Heart left ventricle (tissue), 13 donors: ENCODE measurements around the gene CNNM4.

Source experiments
- POLR2A ChIP-seq, 2 donors: fragments of 450-650 bp; IDR thresholded peaks; one replicate each; pipeline ENCODE4 v1.6.1; 2017; ENCODE audit warnings: antibody characterized with exemption in 2 of 2, mild to moderate bottlenecking in 2 of 2, moderate library complexity in 2 of 2
- TF ChIP-seq, protein P1 (sequence below), 12 donors: fragments of 200-600 bp; sonication (generic) in 4 of 12; IDR thresholded peaks; one replicate each; pipeline versions ENCODE4 v1.5.0 to v1.8.0; 2018 to 2022; ENCODE audit warnings: antibody characterized with exemption in 12 of 12, mild to moderate bottlenecking in 5 of 12
- donor health status: ischemic (EF 13 %, LVEDD 7.1; RV severe dilation, severe dysfunction).
- donor health status: DM: no; HTN: yes; CAD: no.
- donor health status: DM: no; HTN: no; CAD: no.
- donor health status: ischemic (EF 25% LVEDD 6.9; RV normal size, moderate dysfunction).
- donor health status: ischemic (EF 25% LVEDD 5.7; RV mildly dilated, moderate dysfunction).
- donor health status: ischemic (EF 35%, LVEDD 5.7; RV mildly dilated, moderate dysfunction).
- donor health status: nonischemic (EF 11% LVEDD 7.7; RV severe dilation, severe dysfunction).
- donor health status: DM: yes; HTN: yes; CAD: no.
- donor health status: PGD.
- donor health status: ischemic (EF 29% LVEDD 5.4; RV normal size, mild dysfunction).
- donor health status: nonischemic (EF 23%, LVEDD 6.1; RV moderate dilation, normal function).

DNA sequence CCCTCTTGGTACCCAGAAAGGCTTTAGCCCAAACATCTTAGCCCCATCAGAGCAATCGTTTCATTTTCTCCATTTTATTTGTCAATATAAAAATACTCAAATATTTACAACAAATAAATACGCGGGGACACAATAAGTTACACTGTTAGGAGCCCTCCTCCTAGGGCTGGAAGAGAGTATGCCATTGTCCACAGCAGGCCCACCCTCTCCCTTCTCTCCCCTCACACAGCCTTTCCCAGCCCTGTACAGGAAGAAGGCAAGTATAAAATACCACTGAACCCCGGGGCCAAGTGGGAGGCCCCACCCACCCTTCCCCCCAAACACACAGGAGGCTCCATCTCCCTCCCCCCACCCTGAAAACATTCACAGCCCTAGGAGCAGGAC lies 99.0 kb downstream of the CNNM4 start:
- TF ChIP-seq, protein P1, sequence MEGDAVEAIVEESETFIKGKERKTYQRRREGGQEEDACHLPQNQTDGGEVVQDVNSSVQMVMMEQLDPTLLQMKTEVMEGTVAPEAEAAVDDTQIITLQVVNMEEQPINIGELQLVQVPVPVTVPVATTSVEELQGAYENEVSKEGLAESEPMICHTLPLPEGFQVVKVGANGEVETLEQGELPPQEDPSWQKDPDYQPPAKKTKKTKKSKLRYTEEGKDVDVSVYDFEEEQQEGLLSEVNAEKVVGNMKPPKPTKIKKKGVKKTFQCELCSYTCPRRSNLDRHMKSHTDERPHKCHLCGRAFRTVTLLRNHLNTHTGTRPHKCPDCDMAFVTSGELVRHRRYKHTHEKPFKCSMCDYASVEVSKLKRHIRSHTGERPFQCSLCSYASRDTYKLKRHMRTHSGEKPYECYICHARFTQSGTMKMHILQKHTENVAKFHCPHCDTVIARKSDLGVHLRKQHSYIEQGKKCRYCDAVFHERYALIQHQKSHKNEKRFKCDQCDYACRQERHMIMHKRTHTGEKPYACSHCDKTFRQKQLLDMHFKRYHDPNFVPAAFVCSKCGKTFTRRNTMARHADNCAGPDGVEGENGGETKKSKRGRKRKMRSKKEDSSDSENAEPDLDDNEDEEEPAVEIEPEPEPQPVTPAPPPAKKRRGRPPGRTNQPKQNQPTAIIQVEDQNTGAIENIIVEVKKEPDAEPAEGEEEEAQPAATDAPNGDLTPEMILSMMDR (IDR thresholded peaks at IDR 0.05) = no peak
- no peak for TF ChIP-seq POLR2A (IDR thresholded peaks at IDR 0.05)
